ENCODE measurements around the gene HOXB6.

- TF ChIP-seq, protein P1, sequence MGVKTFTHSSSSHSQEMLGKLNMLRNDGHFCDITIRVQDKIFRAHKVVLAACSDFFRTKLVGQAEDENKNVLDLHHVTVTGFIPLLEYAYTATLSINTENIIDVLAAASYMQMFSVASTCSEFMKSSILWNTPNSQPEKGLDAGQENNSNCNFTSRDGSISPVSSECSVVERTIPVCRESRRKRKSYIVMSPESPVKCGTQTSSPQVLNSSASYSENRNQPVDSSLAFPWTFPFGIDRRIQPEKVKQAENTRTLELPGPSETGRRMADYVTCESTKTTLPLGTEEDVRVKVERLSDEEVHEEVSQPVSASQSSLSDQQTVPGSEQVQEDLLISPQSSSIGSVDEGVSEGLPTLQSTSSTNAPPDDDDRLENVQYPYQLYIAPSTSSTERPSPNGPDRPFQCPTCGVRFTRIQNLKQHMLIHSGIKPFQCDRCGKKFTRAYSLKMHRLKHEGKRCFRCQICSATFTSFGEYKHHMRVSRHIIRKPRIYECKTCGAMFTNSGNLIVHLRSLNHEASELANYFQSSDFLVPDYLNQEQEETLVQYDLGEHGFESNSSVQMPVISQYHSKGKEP (tag by site-specific recombination; IDR thresholded peaks at IDR 0.05) = no peak
- TF ChIP-seq CTCF (tag by site-specific recombination; IDR thresholded peaks at IDR 0.05) = no peak
- TF ChIP-seq ZNF221 (tag by site-specific recombination; IDR thresholded peaks at IDR 0.05; ENCODE audit: borderline replicate concordance) = no peak
- TF ChIP-seq TRIM28 (IDR thresholded peaks at IDR 0.05; ENCODE audit: borderline replicate concordance, low read length) = no peak
Observed at GRCh38 chr17:48548523-48549280, 56.1 kb downstream of the HOXB6 start.
